Neural progenitor cell (in vitro differentiated cells): Measurements from ENCODE around the gene SP100. TPM values are rescaled to one million over a fixed set of nuclear protein-coding genes. Genes with fewer than 3 reads are reported as not detected.

Experiments
- DNase-seq: peaks from one replicate; pipeline ENCODE4 v3.0.0-alpha.2; 2016; ENCODE audit warnings: low spot score
- H2AFZ ChIP-seq: fragments of 200-600 bp; sonication (generic); replicated peaks from 2 replicates; pipeline ENCODE4 v1.6.1; 2016; ENCODE audit warnings: antibody characterized with exemption
- H3F3A ChIP-seq: fragments of 200-600 bp; sonication (generic); 2 replicates; pipeline ENCODE4 v1.6.1; 2016; ENCODE audit warnings: antibody characterized with exemption, low read depth
- H3K27ac ChIP-seq: fragments of 200-600 bp; sonication (generic); 2 replicates; pipeline ENCODE4 v1.5.1; 2016; ENCODE audit warnings: mild to moderate bottlenecking
- H3K27me3 ChIP-seq: fragments of 200-600 bp; sonication (generic); 2 replicates; pipeline ENCODE4 v1.6.1; 2016; ENCODE audit warnings: mild to moderate bottlenecking, moderate library complexity
- H3K36me3 ChIP-seq: fragments of 200-600 bp; sonication (generic); 2 replicates; pipeline ENCODE4 v1.5.1; 2016
- H3K4me1 ChIP-seq: fragments of 200-600 bp; sonication (generic); 2 replicates; pipeline ENCODE4 v1.6.1; 2016; ENCODE audit warnings: mixed run types
- H3K4me2 ChIP-seq: fragments of 200-600 bp; sonication (generic); 2 replicates; pipeline ENCODE4 v1.6.1; 2016
- H3K4me3 ChIP-seq: fragments of 200-600 bp; sonication (generic); 2 replicates; pipeline ENCODE4 v1.5.1; 2016
- H3K79me2 ChIP-seq: fragments of 200-600 bp; sonication (generic); 2 replicates; pipeline ENCODE4 v1.6.1; 2016; ENCODE audit warnings: low read depth
- H3K9ac ChIP-seq: fragments of 200-600 bp; sonication (generic); 2 replicates; pipeline ENCODE4 v1.6.1; 2016
- H3K9me3 ChIP-seq: fragments of 200-600 bp; sonication (generic); 2 replicates; pipeline ENCODE4 v1.5.1; 2016; ENCODE audit warnings: low read depth
- H4K20me1 ChIP-seq: fragments of 200-600 bp; sonication (generic); 2 replicates; pipeline ENCODE4 v1.6.1; 2016; ENCODE audit warnings: low read depth
- H3K27ac Mint-ChIP-seq: 3 replicates; pipeline ENCODE4 v1.8.0; 2021; ENCODE audit warnings: mixed read lengths
- H3K27me3 Mint-ChIP-seq: 2 replicates; pipeline ENCODE4 v1.8.0; 2022; ENCODE audit warnings: low read depth, mild to moderate bottlenecking, inconsistent platforms, moderate library complexity, mixed read lengths; ENCODE audit not compliant: insufficient read depth
- H3K36me3 Mint-ChIP-seq: 3 replicates; pipeline ENCODE4 v1.8.0; 2021; ENCODE audit warnings: mixed read lengths
- H3K4me1 Mint-ChIP-seq: 3 replicates; pipeline ENCODE4 v1.8.0; 2021; ENCODE audit warnings: mixed read lengths
- H3K4me3 Mint-ChIP-seq: 3 replicates; pipeline ENCODE4 v1.8.0; 2021; ENCODE audit warnings: mild to moderate bottlenecking, moderate library complexity, mixed read lengths
- H3K9me3 Mint-ChIP-seq: 3 replicates; pipeline ENCODE4 v1.8.0; 2020; ENCODE audit warnings: mixed read lengths
- CTCF ChIP-seq: fragments of 200-600 bp; sonication (generic); IDR thresholded peaks from 2 replicates; pipeline ENCODE4 v1.5.1; 2017; ENCODE audit warnings: antibody characterized with exemption, mild to moderate bottlenecking
- EZH2 ChIP-seq: fragments of 200-600 bp; sonication (generic); IDR thresholded peaks from 2 replicates; pipeline ENCODE4 v1.6.1; 2017; ENCODE audit warnings: antibody characterized with exemption, mild to moderate bottlenecking, moderate library complexity
- EZH2phosphoT487 ChIP-seq: fragments of 200-600 bp; sonication (generic); IDR thresholded peaks from 2 replicates; pipeline ENCODE4 v1.6.1; 2017; ENCODE audit warnings: antibody characterized with exemption
- total RNA-seq: library from RNA; depleted of rRNA; stranded (reverse); fragments of >200 nt; gene quantifications from 2 replicates; pipeline ENCODE4 v1.2.3, GENCODE V29; 2015; ENCODE audit warnings: low replicate concordance

The SP100 gene
- total RNA-seq, 1 donor from 2014 or later: 0.69 TPM

- H3K4me3 Mint-ChIP-seq: no peak overlapping the region
- H2AFZ ChIP-seq: no peak overlapping the region
- H3K4me1 Mint-ChIP-seq: peaks cover 3% of the 10 kb centered on the region
- no peak overlapping the region for H3K27ac Mint-ChIP-seq
- H3F3A ChIP-seq: no peaks in the 10 kb centered on the region
- no peak for DNase-seq
- H3K4me3 ChIP-seq: no peak overlapping the region
- H3K4me2 ChIP-seq: no peak overlapping the region
- H3K9me3 Mint-ChIP-seq: peaks cover 2% of the 10 kb centered on the region
- no peak overlapping the region for H3K27ac ChIP-seq
- no peaks in the 10 kb centered on the region for H3K27me3 ChIP-seq
- H3K36me3 Mint-ChIP-seq: no peaks in the 10 kb centered on the region
- peaks cover 5% of the 10 kb centered on the region for H3K27me3 Mint-ChIP-seq
- H3K79me2 ChIP-seq: no peaks in the 10 kb centered on the region
- TF ChIP-seq CTCF (no peak), EZH2phosphoT487 (no peak), EZH2 (no peak)
- no peak overlapping the region for H3K9ac ChIP-seq
- H4K20me1 ChIP-seq: no peaks in the 10 kb centered on the region
- no peaks in the 10 kb centered on the region for H3K9me3 ChIP-seq
- no peaks in the 10 kb centered on the region for H3K36me3 ChIP-seq
- no peaks in the 10 kb centered on the region for H3K4me1 ChIP-seq
These were observed 43.2 kb downstream of the SP100 start for GRCh38 chr2:230459216-230459615.

- Mint-ChIP-seq H3K27me3 (no peaks in the 10 kb centered on the region), H3K4me1 (peaks cover 3% of the 10 kb centered on the region), H3K27ac (no peak overlapping the region), H3K36me3 (no peaks in the 10 kb centered on the region), H3K4me3 (no peak overlapping the region), H3K9me3 (no peaks in the 10 kb centered on the region)
- H3F3A ChIP-seq: no peaks in the 10 kb centered on the region
- TF ChIP-seq EZH2phosphoT487 (no peak), EZH2 (no peak), CTCF (no peak)
- H3K36me3 ChIP-seq: no peaks in the 10 kb centered on the region
- H3K9me3 ChIP-seq: no peaks in the 10 kb centered on the region
- no peak overlapping the region for H3K4me2 ChIP-seq
- DNase-seq: no peak
- H2AFZ ChIP-seq: no peak overlapping the region
- H3K79me2 ChIP-seq: no peaks in the 10 kb centered on the region
- no peaks in the 10 kb centered on the region for H4K20me1 ChIP-seq
- no peak overlapping the region for H3K4me3 ChIP-seq
- H3K4me1 ChIP-seq: peaks cover 5% of the 10 kb centered on the region
- H3K9ac ChIP-seq: no peak overlapping the region
- H3K27ac ChIP-seq: no peak overlapping the region
- no peaks in the 10 kb centered on the region for H3K27me3 ChIP-seq
These were observed 55.1 kb downstream of the SP100 start for GRCh38 chr2:230471074-230471473.

GRCh38 chr2:230472621-230473018, 56.6 kb downstream of the SP100 start:
- Histone ChIP-seq H3K9ac (no peak overlapping the region), H3K27ac (no peak overlapping the region), H3K4me1 (peaks cover 5% of the 10 kb centered on the region), H3K36me3 (no peaks in the 10 kb centered on the region), H3K4me2 (no peak overlapping the region), H3F3A (no peaks in the 10 kb centered on the region), H3K9me3 (no peaks in the 10 kb centered on the region), H2AFZ (no peak overlapping the region), H4K20me1 (no peaks in the 10 kb centered on the region), H3K79me2 (no peaks in the 10 kb centered on the region), H3K4me3 (no peak overlapping the region), H3K27me3 (no peaks in the 10 kb centered on the region)
- Mint-ChIP-seq H3K4me3 (no peak overlapping the region), H3K27ac (no peak overlapping the region), H3K4me1 (peaks cover 3% of the 10 kb centered on the region), H3K27me3 (no peaks in the 10 kb centered on the region), H3K36me3 (no peaks in the 10 kb centered on the region), H3K9me3 (no peaks in the 10 kb centered on the region)
- DNase-seq: no peak
- no peak for TF ChIP-seq CTCF
- no peak for TF ChIP-seq EZH2
- TF ChIP-seq EZH2phosphoT487: no peak

GRCh38 chr2:230473378-230473777, 57.4 kb downstream of the SP100 start:
- no peaks in the 10 kb centered on the region for H4K20me1 ChIP-seq
- TF ChIP-seq CTCF (no peak), EZH2 (no peak), EZH2phosphoT487 (no peak)
- no peak overlapping the region for H3K4me3 ChIP-seq
- no peaks in the 10 kb centered on the region for H3K9me3 ChIP-seq
- Mint-ChIP-seq H3K27me3 (no peaks in the 10 kb centered on the region), H3K4me3 (no peak overlapping the region), H3K27ac (no peak overlapping the region), H3K4me1 (peaks cover 3% of the 10 kb centered on the region), H3K9me3 (no peaks in the 10 kb centered on the region), H3K36me3 (no peaks in the 10 kb centered on the region)
- DNase-seq: no peak
- no peaks in the 10 kb centered on the region for H3F3A ChIP-seq
- no peak overlapping the region for H3K9ac ChIP-seq
- H3K4me2 ChIP-seq: no peak overlapping the region
- peaks cover 5% of the 10 kb centered on the region for H3K4me1 ChIP-seq
- H3K27ac ChIP-seq: no peak overlapping the region
- H3K36me3 ChIP-seq: no peaks in the 10 kb centered on the region
- H3K27me3 ChIP-seq: no peaks in the 10 kb centered on the region
- no peak overlapping the region for H2AFZ ChIP-seq
- no peaks in the 10 kb centered on the region for H3K79me2 ChIP-seq
